H1 (cell line): ENCODE results near the gene FLT3. TPM values are rescaled to one million over a fixed set of nuclear protein-coding genes. Genes with fewer than 3 reads are reported as not detected.
"Not testable (repeated sequence)": the region's sequence is repeated elsewhere in the genome, so short reads cannot be mapped to it uniquely, and the experiment has no call there.

Experiments used
- CTCF ChIA-PET: fragments of 300-600 bp; sonication (Branson Sonifier 250); formaldehyde crosslinking; loops from one replicate; lab custom pipeline; 2021; ENCODE audit not compliant: partially characterized antibody; lab: Charles Lee
- POLR2A ChIA-PET: fragments of 300-600 bp; sonication (Branson Sonifier 250); formaldehyde crosslinking; loops from one replicate; lab custom pipeline; 2021; ENCODE audit warnings: inconsistent platforms; ENCODE audit not compliant: partially characterized antibody; lab: Charles Lee
- DNase-seq, 2 experiments: peaks; one replicate each; pipeline versions ENCODE4 v3.0.0 to v3.0.0-alpha.2; 2010 to 2022; ENCODE audit warnings: low spot score in 2 of 2, low read depth in 1 of 2, mixed read lengths in 1 of 2
- FAIRE-seq: peaks from 2 replicates; lab custom pipeline; 2011; peaks lifted over from hg19 to GRCh38; lab: Jason Lieb, UNC
- H2AFZ ChIP-seq: 2 replicates; pipeline ENCODE4 v1.8.1; 2012; ENCODE audit warnings: low read length, inconsistent platforms
- H2AK5ac ChIP-seq: 2 replicates; pipeline ENCODE4 v1.6.1; 2013; ENCODE audit warnings: low read depth, low read length
- H2BK120ac ChIP-seq: replicated peaks from 2 replicates; pipeline ENCODE3; 2013; ENCODE audit warnings: low read depth, low read length, inconsistent platforms
- H2BK12ac ChIP-seq: 2 replicates; pipeline ENCODE4 v1.6.1; 2013; ENCODE audit warnings: low read depth, low read length
- H2BK15ac ChIP-seq: 2 replicates; pipeline ENCODE4 v1.6.1; 2013; ENCODE audit warnings: low read length
- H2BK20ac ChIP-seq: 2 replicates; pipeline ENCODE4 v1.6.1; 2013; ENCODE audit warnings: low read length
- H2BK5ac ChIP-seq: 2 replicates; pipeline ENCODE4 v1.6.1; 2013; ENCODE audit warnings: low read depth, low read length
- H3K14ac ChIP-seq: 2 replicates; pipeline ENCODE4 v1.6.1; 2013; ENCODE audit warnings: inconsistent platforms; ENCODE audit not compliant: insufficient read length
- H3K18ac ChIP-seq: 2 replicates; pipeline ENCODE4 v1.6.1; 2013; ENCODE audit warnings: low read length; ENCODE audit errors: extremely low read depth
- H3K23ac ChIP-seq: 2 replicates; pipeline ENCODE4 v1.6.1; 2013; ENCODE audit warnings: inconsistent platforms; ENCODE audit not compliant: insufficient read length
- H3K23me2 ChIP-seq: 2 replicates; pipeline ENCODE4 v1.6.1; 2013; ENCODE audit warnings: low read depth, low read length
- H3K27ac ChIP-seq: 2 replicates; pipeline ENCODE4 v1.6.1; 2011; ENCODE audit warnings: low read depth, low read length, inconsistent platforms
- H3K27me3 ChIP-seq, 4 experiments: replicated peaks in 1 of 4; 1 replicate in 1 of 4; 2 replicates in 3 of 4; pipeline versions ENCODE4 v1.6.1 to v1.8.1; 2011 to 2013; ENCODE audit warnings: low read length in 3 of 4, mild to moderate bottlenecking in 3 of 4, inconsistent platforms in 2 of 4, mixed read lengths in 2 of 4, moderate library complexity in 1 of 4; ENCODE audit not compliant: control insufficient read depth in 3 of 4, insufficient read depth in 3 of 4; ENCODE audit errors: extremely low read depth in 1 of 4
- H3K36me3 ChIP-seq, 4 experiments: 2 replicates each; pipeline versions ENCODE4 v1.6.1 to v1.8.1; 2011 to 2013; ENCODE audit warnings: mild to moderate bottlenecking in 4 of 4, low read length in 3 of 4, moderate library complexity in 2 of 4, control low read depth in 1 of 4, inconsistent platforms in 1 of 4; ENCODE audit not compliant: insufficient read depth in 4 of 4, control insufficient read depth in 2 of 4
- H3K4ac ChIP-seq: replicated peaks from 2 replicates; pipeline ENCODE3; 2013; ENCODE audit warnings: low read length, low read depth, mixed read lengths, inconsistent platforms; ENCODE audit not compliant: insufficient read length
- H3K4me1 ChIP-seq, 4 experiments: replicated peaks in 1 of 4; 1 replicate in 1 of 4; 2 replicates in 3 of 4; pipeline versions ENCODE4 v1.6.1 to v1.8.1; 2011 to 2013; ENCODE audit warnings: low read length in 3 of 4, inconsistent platforms in 2 of 4, mixed read lengths in 1 of 4; ENCODE audit not compliant: insufficient read depth in 4 of 4, control insufficient read depth in 3 of 4
- H3K4me2 ChIP-seq, 2 experiments: 2 replicates each; pipeline versions ENCODE4 v1.6.1 to v1.8.1; 2011 to 2013; ENCODE audit warnings: low read depth in 2 of 2, low read length in 2 of 2, control low read depth in 1 of 2, inconsistent platforms in 1 of 2, mild to moderate bottlenecking in 1 of 2; ENCODE audit not compliant: insufficient read depth in 1 of 2
- H3K4me3 ChIP-seq, 4 experiments: fragments of 200-600, 300-600 bp in 1 of 4; sonication (generic), shearing (Covaris generic), sonication (Bioruptor Twin) in 1 of 4; 2 replicates each; pipeline versions ENCODE4 v1.5.1 to v1.8.1; 2011 to 2016; ENCODE audit warnings: low read length in 4 of 4, low read depth in 3 of 4, control low read depth in 2 of 4, inconsistent platforms in 2 of 4, mild to moderate bottlenecking in 2 of 4, mixed read lengths in 1 of 4, moderate library complexity in 1 of 4; ENCODE audit not compliant: insufficient read depth in 2 of 4; ENCODE audit errors: extremely low read depth in 1 of 4
- H3K56ac ChIP-seq: replicated peaks from 2 replicates; pipeline ENCODE3; 2013; ENCODE audit warnings: low read depth, mild to moderate bottlenecking, mixed read lengths, low read length, inconsistent platforms; ENCODE audit not compliant: insufficient read length
- H3K79me1 ChIP-seq: 2 replicates; pipeline ENCODE4 v1.6.1; 2013; ENCODE audit warnings: low read depth, low read length, control low read depth
- H3K79me2 ChIP-seq, 2 experiments: 2 replicates each; pipeline versions ENCODE4 v1.6.1 to v1.8.1; 2012 to 2013; ENCODE audit warnings: low read length in 2 of 2, mild to moderate bottlenecking in 2 of 2, inconsistent platforms in 1 of 2; ENCODE audit not compliant: insufficient read depth in 2 of 2, control insufficient read depth in 1 of 2
- H3K9ac ChIP-seq, 4 experiments: replicated peaks in 1 of 4; 1 replicate in 1 of 4; 2 replicates in 3 of 4; pipeline versions ENCODE4 v1.6.1 to v1.8.1; 2011 to 2013; ENCODE audit warnings: low read depth in 3 of 4, low read length in 3 of 4, control low read depth in 2 of 4, mild to moderate bottlenecking in 2 of 4, moderate library complexity in 2 of 4, inconsistent platforms in 1 of 4; ENCODE audit errors: extremely low read depth in 1 of 4
- H3K9me3 ChIP-seq, 2 experiments: 2 replicates each; pipeline versions ENCODE4 v1.6.1 to v1.8.1; 2012 to 2013; ENCODE audit warnings: mild to moderate bottlenecking in 2 of 2, moderate library complexity in 2 of 2, control low read depth in 1 of 2, inconsistent platforms in 1 of 2, low read depth in 1 of 2, low read length in 1 of 2, mixed read lengths in 1 of 2; ENCODE audit not compliant: insufficient read depth in 2 of 2
- H4K20me1 ChIP-seq, 2 experiments: replicated peaks in 1 of 2; 2 replicates each; pipeline versions ENCODE3 to v1.8.1; 2011 to 2013; ENCODE audit warnings: inconsistent platforms in 2 of 2, low read length in 2 of 2, mild to moderate bottlenecking in 1 of 2; ENCODE audit not compliant: insufficient read depth in 2 of 2, control insufficient read depth in 1 of 2
- H4K5ac ChIP-seq: 2 replicates; pipeline ENCODE4 v1.6.1; 2013; ENCODE audit warnings: low read length, low read depth, mixed read lengths, inconsistent platforms; ENCODE audit not compliant: insufficient read length
- H4K8ac ChIP-seq: 2 replicates; pipeline ENCODE4 v1.8.0; 2013; ENCODE audit warnings: mild to moderate bottlenecking, moderate library complexity, low read length, inconsistent platforms; ENCODE audit not compliant: insufficient read depth; ENCODE audit errors: extremely low read depth
- H4K91ac ChIP-seq: replicated peaks from 2 replicates; pipeline ENCODE3; 2013; ENCODE audit warnings: low read length, mixed read lengths, inconsistent platforms; ENCODE audit not compliant: insufficient read length
- WGBS, 2 experiments: shearing (Covaris generic) in 1 of 2; methylation state at CpG; one replicate each; pipeline versions ENCODE4 v1.1.6 to v1.1.7; 2013 to 2015; ENCODE audit warnings: low lambda C conversion rate in 2 of 2, mixed read lengths in 2 of 2, inconsistent platforms in 1 of 2, low coverage in 1 of 2, missing lambda C conversion rate in 1 of 2; ENCODE audit not compliant: insufficient replicate concordance in 2 of 2, insufficient coverage in 1 of 2, insufficient read length in 1 of 2; ENCODE audit errors: extremely low coverage in 1 of 2, missing lambda C conversion rate in 1 of 2; 5-methylcytosine and 5-hydroxymethylcytosine counted together
- polyA plus RNA-seq, 7 experiments: library from polyadenylated mRNA; depleted of rRNA in 3 of 7; stranded (reverse) in 5 of 7; unstranded in 2 of 7; fragments of >200 nt in 5 of 7; fragments of 200-250 nt in 2 of 7; gene quantifications; 1 replicate in 5 of 7; 2 replicates in 1 of 7; 4 replicates in 1 of 7; pipeline versions ENCODE4 v1.2.1 to v1.2.3, GENCODE V29; 2011 to 2013; ENCODE audit warnings: missing spikeins in 2 of 7, mixed read lengths in 2 of 7
- total RNA-seq: library from RNA; stranded (reverse); fragmentation: NEBNext Ultra II Directional; extraction: Animal tissue kit (Norgen Biotek cat#: 25700); gene quantifications from 2 replicates; pipeline ENCODE4 v1.2.1, GENCODE V29; 2021

The FLT3 gene
- total and polyA plus RNA-seq, 2 of the 8 experiments (the other 6 are each of a cell fraction or from before 2014, with no cell fraction given): 0.44 to 0.71 TPM

- H3K56ac ChIP-seq, H2BK5ac ChIP-seq, H3K23me2 ChIP-seq, H3K27me3 ChIP-seq, H3K9me3 ChIP-seq, FAIRE-seq, H2BK120ac ChIP-seq, H2BK12ac ChIP-seq, H2AK5ac ChIP-seq, H3K4me1 ChIP-seq, DNase-seq, H3K23ac ChIP-seq, H4K8ac ChIP-seq, H3K79me2 ChIP-seq, H3K4me3 ChIP-seq, H3K27ac ChIP-seq, H3K4me2 ChIP-seq, H2AFZ ChIP-seq, H3K14ac ChIP-seq, POLR2A ChIA-PET, H3K4ac ChIP-seq, H3K36me3 ChIP-seq, H3K9ac ChIP-seq, H2BK20ac ChIP-seq, H4K5ac ChIP-seq, H4K91ac ChIP-seq, H3K79me1 ChIP-seq, H2BK15ac ChIP-seq, H4K20me1 ChIP-seq, H3K18ac ChIP-seq: not testable (repeated sequence)
- 100% methylated on average over 1 of the region's 1 CpG; no CpG with 5 or more reads in 1 of the 2 experiments for WGBS, 2 experiments
- CTCF ChIA-PET: interaction anchor here (0.7 to 1.4 kb wide), 2 partner anchors 28 to 191 kb away, joined by 3 to 5 read pairs; no protein-coding TSS in a partner anchor
These were observed 67.9 kb downstream of the FLT3 start for GRCh38 chr13:28032438-28032837.
